Colon (tissue), 2 donors: Measurements from ENCODE around the gene ITPRID2.

Experiments used
- FAIRE-seq: peaks from 2 replicates; lab custom pipeline; 2012; peaks lifted over from hg19 to GRCh38; lab: Jason Lieb, UNC
- donor health status: control.
- donor health status: control.

Gene ITPRID2

GRCh38 chr2:181882246-181883020 is 9.1 kb upstream of the ITPRID2 start:
- FAIRE-seq: no peak

- FAIRE-seq: no peak
Observed at GRCh38 chr2:181884601-181885000, 6.9 kb upstream of the ITPRID2 start.

GRCh38 chr2:181885096-181885495 is 6.4 kb upstream of the ITPRID2 start:
- FAIRE-seq: no peak

GRCh38 chr2:181886192-181886591 is 5.3 kb upstream of the ITPRID2 start:
- no peak for FAIRE-seq

GRCh38 chr2:181887045-181887444 is 4.5 kb upstream of the ITPRID2 start:
- no peak for FAIRE-seq

GRCh38 chr2:181889776-181890175 is 1.8 kb upstream of the ITPRID2 start:
- no peak for FAIRE-seq

- no peak for FAIRE-seq
Observed at GRCh38 chr2:181890271-181890670, 1.3 kb upstream of the ITPRID2 start.

GRCh38 chr2:181891966-181892798 is 652 bp downstream of the ITPRID2 start:
- no peak for FAIRE-seq

GRCh38 chr2:181892799-181893435 is 1.4 kb downstream of the ITPRID2 start:
- peak; percentile 41 for FAIRE-seq

- no peak for FAIRE-seq
Observed at GRCh38 chr2:181894381-181894780, 2.9 kb downstream of the ITPRID2 start.

- FAIRE-seq: no peak
Observed at GRCh38 chr2:181895818-181896217, 4.3 kb downstream of the ITPRID2 start.

GRCh38 chr2:181896286-181896685 is 4.8 kb downstream of the ITPRID2 start:
- FAIRE-seq: peak; percentile 61

GRCh38 chr2:181900007-181900651 is 8.6 kb downstream of the ITPRID2 start:
- FAIRE-seq: peak; percentile 18

GRCh38 chr2:181902625-181903024 is 11.1 kb downstream of the ITPRID2 start:
- no peak for FAIRE-seq

- peak; percentile 55 for FAIRE-seq
Observed at GRCh38 chr2:181904022-181904632, 12.6 kb downstream of the ITPRID2 start.

- no peak for FAIRE-seq
Observed at GRCh38 chr2:181907057-181907456, 15.5 kb downstream of the ITPRID2 start.

GRCh38 chr2:181907635-181908034 is 16.1 kb downstream of the ITPRID2 start:
- FAIRE-seq: no peak

- no peak for FAIRE-seq
Observed at GRCh38 chr2:181910028-181910831, 18.7 kb downstream of the ITPRID2 start.

- no peak for FAIRE-seq
Observed at GRCh38 chr2:181911830-181912229, 20.3 kb downstream of the ITPRID2 start.

GRCh38 chr2:181915102-181915501 is 23.6 kb downstream of the ITPRID2 start:
- no peak for FAIRE-seq
